22Rv1 (cell line): Measurements from ENCODE around the gene LAYN.

Experiments
- H3K27ac ChIP-seq: fragments of 450-650 bp; 2 replicates; pipeline ENCODE4 v1.5.1; 2017
- ZFX ChIP-seq: fragments of 450-650 bp; IDR thresholded peaks from 2 replicates; pipeline ENCODE4 v1.6.1; 2017; ENCODE audit warnings: antibody characterized with exemption, borderline replicate concordance
- TF ChIP-seq, protein P1 (sequence below): fragments of 450-650 bp; IDR thresholded peaks from 2 replicates; pipeline ENCODE4 v1.5.1; 2017; ENCODE audit warnings: mild to moderate bottlenecking

The LAYN gene

GRCh38 chr11:111562692-111563389 lies 22.3 kb downstream of the LAYN start:
- no peak overlapping the region for H3K27ac ChIP-seq
- no peak for TF ChIP-seq ZFX
- TF ChIP-seq, protein P1, sequence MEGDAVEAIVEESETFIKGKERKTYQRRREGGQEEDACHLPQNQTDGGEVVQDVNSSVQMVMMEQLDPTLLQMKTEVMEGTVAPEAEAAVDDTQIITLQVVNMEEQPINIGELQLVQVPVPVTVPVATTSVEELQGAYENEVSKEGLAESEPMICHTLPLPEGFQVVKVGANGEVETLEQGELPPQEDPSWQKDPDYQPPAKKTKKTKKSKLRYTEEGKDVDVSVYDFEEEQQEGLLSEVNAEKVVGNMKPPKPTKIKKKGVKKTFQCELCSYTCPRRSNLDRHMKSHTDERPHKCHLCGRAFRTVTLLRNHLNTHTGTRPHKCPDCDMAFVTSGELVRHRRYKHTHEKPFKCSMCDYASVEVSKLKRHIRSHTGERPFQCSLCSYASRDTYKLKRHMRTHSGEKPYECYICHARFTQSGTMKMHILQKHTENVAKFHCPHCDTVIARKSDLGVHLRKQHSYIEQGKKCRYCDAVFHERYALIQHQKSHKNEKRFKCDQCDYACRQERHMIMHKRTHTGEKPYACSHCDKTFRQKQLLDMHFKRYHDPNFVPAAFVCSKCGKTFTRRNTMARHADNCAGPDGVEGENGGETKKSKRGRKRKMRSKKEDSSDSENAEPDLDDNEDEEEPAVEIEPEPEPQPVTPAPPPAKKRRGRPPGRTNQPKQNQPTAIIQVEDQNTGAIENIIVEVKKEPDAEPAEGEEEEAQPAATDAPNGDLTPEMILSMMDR: no peak

- H3K27ac ChIP-seq: no peak overlapping the region
- TF ChIP-seq, protein P1: peak; percentile 88
- TF ChIP-seq ZFX: no peak
Observed at GRCh38 chr11:111565114-111565720, 24.7 kb downstream of the LAYN start.

DNA sequence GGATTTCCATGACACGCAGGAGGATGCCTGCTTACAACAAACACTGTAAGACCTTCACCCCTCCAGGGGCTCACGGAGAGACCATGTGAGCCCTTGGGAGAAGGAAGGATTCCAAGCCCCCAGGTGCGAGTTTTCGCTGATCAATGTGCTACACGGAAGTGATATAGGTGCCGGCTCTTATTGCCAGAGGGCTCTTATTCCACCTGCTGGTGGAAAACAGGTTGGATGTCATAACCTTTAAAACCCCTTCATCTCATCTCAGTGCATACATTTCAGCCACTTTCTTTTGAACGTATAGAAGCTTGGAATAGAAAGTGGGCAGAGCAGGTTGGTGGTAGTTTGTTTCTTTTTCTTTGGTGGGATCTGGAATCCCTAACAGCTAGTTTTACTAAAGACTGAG lies 25.8 kb downstream of the LAYN start:
- H3K27ac ChIP-seq: no peak overlapping the region
- TF ChIP-seq ZFX: no peak
- TF ChIP-seq, protein P1: no peak

DNA sequence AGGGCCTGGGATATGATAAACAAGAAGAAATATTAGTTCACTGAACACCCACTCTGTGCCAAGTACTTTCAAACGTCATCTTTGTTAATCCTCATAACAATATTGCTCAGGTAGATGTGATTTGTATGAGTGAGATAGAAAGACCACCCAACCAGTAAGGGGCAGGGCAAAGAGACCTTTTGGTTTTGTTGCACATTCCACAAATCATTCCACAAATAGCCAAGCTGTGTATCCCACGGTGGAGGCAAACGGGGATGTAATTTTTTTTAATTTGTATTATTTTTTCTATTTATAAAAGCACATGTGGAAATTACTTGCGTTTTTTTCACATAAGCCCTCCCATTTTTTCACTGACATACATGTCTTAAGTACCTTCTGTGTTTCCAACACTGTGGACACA lies 29.0 kb downstream of the LAYN start:
- no peak overlapping the region for H3K27ac ChIP-seq
- TF ChIP-seq, protein P1: no peak
- no peak for TF ChIP-seq ZFX

DNA sequence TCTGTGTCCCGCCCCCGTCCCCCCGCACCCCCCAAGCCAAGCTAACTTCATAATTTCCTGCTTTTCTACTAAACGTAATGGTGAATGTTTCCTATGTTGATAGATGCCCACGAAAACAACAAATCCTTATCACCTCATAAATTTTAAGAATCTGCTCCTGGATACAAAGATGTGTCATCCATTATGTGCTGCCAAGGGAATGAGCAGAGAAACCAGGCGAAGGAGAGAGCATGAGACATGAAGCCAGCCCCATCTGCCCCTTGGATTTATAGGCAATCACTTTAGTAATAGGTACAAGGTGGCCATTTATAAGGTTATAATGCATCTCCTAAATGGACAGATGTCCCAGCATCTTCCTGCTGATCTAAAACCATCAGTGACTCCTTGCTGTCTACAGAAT lies 30.3 kb downstream of the LAYN start:
- TF ChIP-seq, protein P1: no peak
- TF ChIP-seq ZFX: no peak
- no peak overlapping the region for H3K27ac ChIP-seq

- H3K27ac ChIP-seq: no peak overlapping the region
- TF ChIP-seq, protein P1: no peak
- TF ChIP-seq ZFX: no peak
Observed at GRCh38 chr11:111571829-111572501, 31.4 kb downstream of the LAYN start.

- H3K27ac ChIP-seq: no peak overlapping the region
- no peak for TF ChIP-seq ZFX
- TF ChIP-seq, protein P1: no peak
Observed at GRCh38 chr11:111572581-111572980, 32.1 kb downstream of the LAYN start.
